HG02981 (cell line): ENCODE results near the gene GINS3.

Source experiments
- ATAC-seq: cut with Tn5 transposase; IDR thresholded peaks from one replicate; pipeline ENCODE4 v1.9.1; 2021; ENCODE audit warnings: mild to moderate bottlenecking, moderate library complexity; ENCODE audit not compliant: unreplicated experiment

Gene GINS3

GRCh38 chr16:58421529-58421928 is 29.3 kb downstream of the GINS3 start:
- ATAC-seq = no peak

- ATAC-seq = no peak
Measured at GRCh38 chr16:58422809-58423208, 30.5 kb downstream of the GINS3 start.

DNA sequence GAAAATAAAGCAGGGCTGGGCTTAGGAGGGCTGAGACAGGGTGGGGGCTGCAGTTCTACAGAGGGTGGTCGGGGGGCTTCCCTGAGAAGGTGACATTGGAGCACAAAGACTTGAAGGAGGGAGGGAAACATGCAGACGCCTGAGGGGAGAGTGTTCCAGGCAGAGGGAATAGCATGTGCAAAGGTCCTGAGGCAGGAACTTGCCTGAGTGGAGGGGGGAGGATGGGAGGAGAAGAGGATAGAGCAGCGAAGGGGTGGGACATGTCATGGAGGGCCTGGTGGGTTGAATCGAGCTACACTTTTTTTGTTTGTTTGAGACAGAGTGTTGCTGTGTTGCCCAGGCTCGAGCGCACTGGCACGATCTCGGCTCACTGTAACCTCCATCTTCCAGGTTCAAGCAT is 33.0 kb downstream of the GINS3 start:
- no peak for ATAC-seq

- ATAC-seq = peak; percentile 80
Measured at GRCh38 chr16:58425756-58426494, 33.7 kb downstream of the GINS3 start.

- ATAC-seq = no peak
Measured at GRCh38 chr16:58426966-58427365, 34.7 kb downstream of the GINS3 start.

- ATAC-seq = no peak
Measured at GRCh38 chr16:58428621-58429542, 36.6 kb downstream of the GINS3 start.

DNA sequence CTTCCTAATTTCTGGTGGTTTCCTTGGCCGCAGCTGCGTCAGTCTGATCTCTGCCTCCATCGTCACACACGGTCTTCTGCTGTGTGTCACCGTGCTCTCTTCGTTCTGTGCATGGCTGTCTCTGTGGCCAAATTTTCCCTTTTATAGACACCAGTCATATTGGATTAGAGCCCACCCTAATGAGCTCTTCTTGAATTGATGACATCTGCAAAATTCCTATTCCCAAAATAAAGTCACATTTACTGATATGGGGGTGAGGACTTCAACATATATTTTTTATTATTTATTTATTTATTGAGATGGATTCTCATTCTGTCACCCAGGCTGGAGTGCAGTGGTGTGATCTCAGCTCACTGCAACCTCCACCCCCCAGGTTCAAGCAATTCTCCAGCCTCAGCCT is 38.4 kb downstream of the GINS3 start:
- no peak for ATAC-seq

DNA sequence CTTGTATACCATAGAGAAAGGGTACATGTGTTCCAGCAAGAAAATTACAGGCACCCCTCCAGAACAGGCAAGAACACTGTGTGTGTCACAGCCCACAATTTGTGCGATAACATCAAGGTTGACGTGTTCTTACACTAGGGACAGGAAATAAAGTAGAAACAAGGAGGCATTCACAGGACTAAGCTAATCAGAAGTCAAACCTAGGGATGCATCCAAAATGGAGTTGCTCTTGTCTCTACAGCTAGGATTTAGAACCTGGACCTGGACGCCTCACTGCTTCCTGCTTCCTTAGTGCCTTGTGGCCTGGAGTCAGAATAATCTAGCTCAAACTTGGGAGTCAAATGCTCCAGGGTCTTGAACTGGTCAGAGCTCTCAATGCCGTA is 41.3 kb downstream of the GINS3 start:
- ATAC-seq = no peak

- no peak for ATAC-seq
Measured at GRCh38 chr16:58435779-58436178, 43.5 kb downstream of the GINS3 start.

DNA sequence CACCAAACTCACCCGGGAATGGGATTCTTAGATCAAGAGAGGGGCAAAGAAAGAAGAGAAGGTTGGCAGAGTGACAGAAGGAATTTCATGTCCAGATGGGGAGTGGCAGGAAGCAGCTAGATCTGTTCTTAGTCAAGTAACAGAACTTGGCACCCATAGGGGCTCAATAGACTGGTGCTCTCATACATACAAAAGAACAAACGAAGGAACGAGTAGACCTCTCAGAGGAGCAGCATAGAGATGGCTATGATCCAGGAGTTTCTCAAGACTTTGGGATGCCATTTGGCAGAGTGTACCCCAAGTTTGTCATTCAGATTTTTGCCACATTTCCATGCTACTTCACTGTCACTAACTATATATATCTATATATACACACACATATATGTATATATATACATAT is 47.9 kb downstream of the GINS3 start:
- no peak for ATAC-seq

DNA sequence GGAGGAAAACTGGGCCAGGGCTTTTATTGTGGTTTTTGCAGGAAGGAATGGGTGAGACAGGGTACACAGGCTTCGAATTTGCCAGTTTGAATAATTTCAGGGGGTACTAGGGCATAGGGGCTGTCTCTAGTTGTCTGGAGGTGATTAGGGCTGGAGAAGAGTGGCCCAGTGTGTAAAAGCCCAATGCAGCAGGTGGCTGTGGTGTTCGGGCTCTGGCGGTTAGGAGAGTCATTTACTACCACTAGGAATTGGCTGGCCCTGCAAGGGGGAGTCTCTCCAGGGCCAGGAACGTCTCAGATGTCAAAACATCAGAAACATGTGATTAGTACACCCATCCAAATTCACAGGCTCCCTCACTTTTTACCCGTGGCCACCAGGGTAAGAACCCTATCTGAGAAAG is 50.3 kb downstream of the GINS3 start:
- no peak for ATAC-seq

- no peak for ATAC-seq
Measured at GRCh38 chr16:58443783-58444182, 51.5 kb downstream of the GINS3 start.

GRCh38 chr16:58444265-58444664 is 52.0 kb downstream of the GINS3 start:
- no peak for ATAC-seq

- no peak for ATAC-seq
Measured at GRCh38 chr16:58448890-58449289, 56.6 kb downstream of the GINS3 start.

DNA sequence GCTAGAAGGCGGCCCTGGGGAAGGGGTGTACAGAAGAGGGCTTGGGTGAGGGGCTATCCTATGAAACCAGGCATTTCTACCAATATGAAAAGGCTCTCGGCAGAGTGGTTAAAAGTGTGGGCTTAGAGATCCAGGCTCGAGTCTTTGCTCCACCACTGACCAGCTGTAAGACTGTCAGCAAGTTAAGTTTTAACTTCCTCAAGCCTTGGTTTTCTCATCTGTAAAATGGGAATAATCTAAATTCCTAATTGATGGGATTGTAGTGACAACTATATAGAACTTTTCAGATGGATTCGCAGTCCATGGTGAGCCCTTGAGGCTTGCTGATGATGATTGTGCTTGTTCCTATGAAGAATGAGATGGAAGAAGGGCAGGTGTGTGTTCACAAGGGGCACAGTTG is 57.0 kb downstream of the GINS3 start:
- no peak for ATAC-seq

- no peak for ATAC-seq
Measured at GRCh38 chr16:58449768-58450167, 57.5 kb downstream of the GINS3 start.

GRCh38 chr16:58450590-58450989 is 58.3 kb downstream of the GINS3 start:
- ATAC-seq = no peak

- no peak for ATAC-seq
Measured at GRCh38 chr16:58451265-58451689, 59.0 kb downstream of the GINS3 start.

DNA sequence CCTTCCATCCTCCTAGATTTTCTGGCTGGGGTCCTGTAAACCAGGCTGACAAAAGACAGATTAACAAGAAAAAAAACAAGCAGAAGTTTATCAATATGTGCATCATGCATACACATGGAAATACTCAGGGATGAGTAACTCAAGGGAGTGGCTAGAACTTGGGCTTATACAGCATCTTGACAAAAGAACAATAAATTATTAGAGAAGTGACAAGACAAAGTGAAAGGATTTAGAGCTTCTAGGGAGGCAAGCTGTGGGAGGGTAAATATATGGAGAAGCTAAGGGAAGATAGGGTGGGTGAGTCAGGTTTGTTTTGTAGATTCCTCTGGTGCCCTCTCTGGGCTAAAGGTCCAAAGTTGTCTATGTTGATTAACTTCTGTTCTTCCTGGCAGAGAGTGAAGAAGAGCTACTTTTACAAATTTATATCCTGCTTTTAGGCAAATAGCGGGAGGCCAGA is 59.7 kb downstream of the GINS3 start:
- no peak for ATAC-seq

DNA sequence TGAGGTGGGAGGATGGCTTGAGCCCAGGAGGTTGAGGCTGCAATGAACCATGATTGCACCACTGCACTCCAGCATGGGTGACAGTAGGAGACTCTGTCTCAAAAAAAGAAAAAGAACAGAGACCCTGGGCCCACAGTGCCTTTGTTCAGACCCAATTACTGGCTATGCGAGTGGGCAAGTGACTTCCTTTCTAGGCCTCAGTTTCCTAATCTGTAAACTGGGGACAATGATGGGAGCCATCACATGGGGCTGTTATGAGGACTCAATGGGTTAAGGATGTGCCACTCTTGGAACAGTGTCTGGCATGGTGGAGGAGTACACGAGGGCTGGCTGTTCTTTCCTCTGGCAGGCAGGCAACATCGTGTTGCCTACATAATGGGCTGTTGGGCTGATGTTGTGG is 60.4 kb downstream of the GINS3 start:
- ATAC-seq = no peak

DNA sequence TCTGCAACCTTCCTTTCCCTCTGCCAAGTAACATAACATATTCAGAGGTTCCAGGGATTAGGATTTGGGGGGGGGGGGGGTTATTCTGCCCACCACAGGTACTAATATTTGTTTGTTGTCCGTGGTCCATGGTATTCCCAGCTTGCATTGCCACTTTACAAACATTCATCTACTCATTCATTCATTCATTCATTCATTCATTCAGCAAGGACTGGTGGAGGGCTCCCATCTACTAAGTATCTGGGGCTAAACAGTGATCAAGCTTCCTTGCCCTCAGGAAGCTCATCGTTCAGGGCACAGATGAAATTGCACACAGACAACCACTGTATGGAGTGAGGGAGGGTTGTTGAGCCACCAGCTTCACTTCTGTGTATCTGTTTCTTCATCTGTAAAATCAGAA is 61.9 kb downstream of the GINS3 start:
- ATAC-seq = no peak

GRCh38 chr16:58454856-58455255 is 62.6 kb downstream of the GINS3 start:
- ATAC-seq = no peak
